Measurements from ENCODE around the gene UNC45A. TPM values are rescaled to one million over a fixed set of nuclear protein-coding genes. Genes with fewer than 3 reads are reported as not detected.
A peak's percentile ranks its signal among the peaks of the same experiment; 100 is the strongest.

The UNC45A gene
- total and polyA plus RNA-seq, 2 of the 13 experiments (the other 11 are each of a cell fraction or from before 2014, with no cell fraction given) = 33.8 to 39.7 TPM

GRCh38 chr15:90931828-90932659 is 3.0 kb upstream of the UNC45A start, which contains the start of gene HDDC3 (continued):
- TF ChIP-seq PHF5A (CRISPR knock-in tag; IDR thresholded peaks at IDR 0.05; ENCODE audit: low read depth, unreplicated experiment) = peak; percentile 50
- no peak for TF ChIP-seq ZBTB26 (CRISPR knock-in tag; IDR thresholded peaks at IDR 0.05; ENCODE audit: borderline replicate concordance)
- peak; percentile 80 for TF ChIP-seq THRA (CRISPR knock-in tag; IDR thresholded peaks at IDR 0.05; ENCODE audit: borderline replicate concordance)
- peak; percentile 57; the same call in 1 of the 2 replicates for TF ChIP-seq TFAP4 (IDR thresholded peaks at IDR 0.05; ENCODE audit: borderline replicate concordance, low read depth)
- TF ChIP-seq ISL2 (CRISPR knock-in tag; IDR thresholded peaks at IDR 0.05) = peak; percentile 78
- no peak for TF ChIP-seq ZNF720 (CRISPR knock-in tag; IDR thresholded peaks at IDR 0.05)
- TF ChIP-seq TFE3 (CRISPR knock-in tag; IDR thresholded peaks at IDR 0.05) = peak; percentile 22; the same call in 1 of the 2 replicates
- no peak for TF ChIP-seq SMARCC2 (IDR thresholded peaks at IDR 0.05)
- no peak for TF ChIP-seq MEIS1 (CRISPR knock-in tag; IDR thresholded peaks at IDR 0.05; ENCODE audit: borderline replicate concordance)
- no peak; the same call in 1 of the 2 replicates for TF ChIP-seq HOXA9 (CRISPR knock-in tag; IDR thresholded peaks at IDR 0.05; ENCODE audit: borderline replicate concordance)
- no peak for TF ChIP-seq NCOA5 (CRISPR knock-in tag; IDR thresholded peaks at IDR 0.05)
- no peak for TF ChIP-seq SNRNP70 (IDR thresholded peaks at IDR 0.05; ENCODE audit: low read depth, low read length)
- no peak; the same call in 1 of the 2 replicates for TF ChIP-seq SMYD3 (CRISPR knock-in tag; IDR thresholded peaks at IDR 0.05)
- TF ChIP-seq ZBTB2 (CRISPR knock-in tag; IDR thresholded peaks at IDR 0.05; ENCODE audit: low read depth) = no peak
- TF ChIP-seq ZNF136 (CRISPR knock-in tag; IDR thresholded peaks at IDR 0.05; ENCODE audit: low read depth) = no peak
- peak; percentile 69; the same call in 1 of the 2 replicates for TF ChIP-seq ZNF790 (CRISPR knock-in tag; IDR thresholded peaks at IDR 0.05; ENCODE audit: borderline replicate concordance)
- no peak for TF ChIP-seq RNF219 (CRISPR knock-in tag; IDR thresholded peaks at IDR 0.05)
- no peak for TF ChIP-seq SATB2 (CRISPR knock-in tag; IDR thresholded peaks at IDR 0.05)

Data from HepG2 (cell line).